Panc1 (cell line): ENCODE measurements around the gene PDLIM7.
A peak's percentile ranks its signal among the peaks of the same experiment; 100 is the strongest.

ENCODE experiments used
- CTCF ChIP-seq: fragments of 450-650 bp; IDR thresholded peaks from 2 replicates; pipeline ENCODE4 v1.5.1; 2017; ENCODE audit warnings: mild to moderate bottlenecking
- POLR2AphosphoS5 ChIP-seq: IDR thresholded peaks from 2 replicates; pipeline ENCODE4 v1.6.1; 2012; ENCODE audit warnings: mild to moderate bottlenecking, low read depth, low read length, moderate library complexity
- REST ChIP-seq, 2 experiments: IDR thresholded peaks; 2 replicates each; pipeline ENCODE4 v1.6.1; 2011 to 2012; ENCODE audit warnings: low read depth in 2 of 2, control low read depth in 1 of 2, low read length in 1 of 2, mild to moderate bottlenecking in 1 of 2, moderate library complexity in 1 of 2; ENCODE audit not compliant: insufficient read depth in 1 of 2
- SIN3A ChIP-seq: IDR thresholded peaks from 2 replicates; pipeline ENCODE4 v1.6.1; 2012; ENCODE audit warnings: low read depth, mild to moderate bottlenecking, low read length, moderate library complexity, borderline replicate concordance; ENCODE audit not compliant: insufficient read depth
- TCF7L2 ChIP-seq: IDR thresholded peaks from 2 replicates; pipeline ENCODE4 v1.6.1; 2011; ENCODE audit warnings: mild to moderate bottlenecking, low read depth, low read length, inconsistent platforms

- TF ChIP-seq TCF7L2 (no peak), CTCF (peak; percentile 71), POLR2AphosphoS5 (no peak), SIN3A (no peak), REST (IDR thresholded peaks at IDR 0.05; ENCODE audit: insufficient read depth in 1 of 2, low read depth in 2 of 2, low read length in 1 of 2) (no peak)
Measured at GRCh38 chr5:177494346-177495195, 2.8 kb downstream of the PDLIM7 start.
